ENCODE data around the gene DIDO1.

Gene DIDO1

GRCh38 chr20:62899633-62900051 lies 26.7 kb downstream of the DIDO1 start:
- no peak overlapping the region for H2BK5ac ChIP-seq (ENCODE audit: low read depth, low read length, poor library complexity, severe bottlenecking)
- WGBS, result 88% methylated on average over 6 of the region's 6 CpGs
- H3K9me3 ChIP-seq (ENCODE audit: control insufficient read depth, low read length), result no peaks in the 10 kb centered on the region
- H2AK5ac ChIP-seq (ENCODE audit: low read length, severe bottlenecking), result no peak overlapping the region
- peaks cover 31% of the 10 kb centered on the region for H3K4me1 ChIP-seq (ENCODE audit: control insufficient read depth, insufficient read depth, low read depth, low read length)
- no peak overlapping the region for H3K14ac ChIP-seq (ENCODE audit: low read length in 2 of 2)
- H3K27ac ChIP-seq (ENCODE audit: low read length, poor library complexity, severe bottlenecking), result no peak overlapping the region
- no peak for DNase-seq
- no peak overlapping the region for H2AFZ ChIP-seq (ENCODE audit: low read depth, low read length)
- H3K4me2 ChIP-seq (ENCODE audit: low read length, poor library complexity, severe bottlenecking), result no peak overlapping the region
- H3K18ac ChIP-seq (ENCODE audit: low read depth in 1 of 2, low read length in 2 of 2), result no peak overlapping the region
- no peak overlapping the region for H2BK120ac ChIP-seq (ENCODE audit: low read depth, low read length)
- peak overlapping the region; percentile 19 for H4K8ac ChIP-seq (ENCODE audit: low read length)
- no peak overlapping the region for H3K23ac ChIP-seq (ENCODE audit: low read length in 2 of 2)
- no peak overlapping the region for H4K91ac ChIP-seq (ENCODE audit: low read length)
- H2BK15ac ChIP-seq (ENCODE audit: low read depth, poor library complexity, severe bottlenecking), result no peak overlapping the region
- no peak overlapping the region for H3K4me3 ChIP-seq (ENCODE audit: insufficient read depth in 1 of 2, low read depth in 1 of 2, low read length in 2 of 2)
- H3K9ac ChIP-seq (ENCODE audit: low read length), result peak overlapping the region; percentile 35
- H3K4ac ChIP-seq (ENCODE audit: low read depth in 1 of 2, low read length in 2 of 2), result no peak overlapping the region
- no peak overlapping the region for H2BK12ac ChIP-seq (ENCODE audit: low read length in 2 of 2)
- no peaks in the 10 kb centered on the region for H3K27me3 ChIP-seq (ENCODE audit: control insufficient read depth in 1 of 2, insufficient read depth in 1 of 2, low read length in 2 of 2)
- H3K79me1 ChIP-seq (replicated peaks; ENCODE audit: low read length, poor library complexity, severe bottlenecking), result peaks cover 30% of the 10 kb centered on the region
- H3K36me3 ChIP-seq (ENCODE audit: control insufficient read depth in 1 of 2, insufficient read depth in 2 of 2, low read depth in 1 of 2, low read length in 2 of 2), result peaks cover 38 to 62% of the 10 kb centered on the region in 2 experiments

GRCh38 chr20:62898970-62899632 lies 27.2 kb downstream of the DIDO1 start:
- H4K91ac ChIP-seq (ENCODE audit: low read length), result no peak overlapping the region
- H3K23ac ChIP-seq (ENCODE audit: low read length in 2 of 2), result no peak overlapping the region
- no peak overlapping the region for H2BK5ac ChIP-seq (ENCODE audit: low read depth, low read length, poor library complexity, severe bottlenecking)
- H3K36me3 ChIP-seq (ENCODE audit: control insufficient read depth in 1 of 2, insufficient read depth in 2 of 2, low read depth in 1 of 2, low read length in 2 of 2), result peaks cover 42 to 63% of the 10 kb centered on the region in 2 experiments
- H3K27me3 ChIP-seq (ENCODE audit: control insufficient read depth in 1 of 2, insufficient read depth in 1 of 2, low read length in 2 of 2), result no peaks in the 10 kb centered on the region
- H3K9ac ChIP-seq (ENCODE audit: low read length), result peak overlapping the region; percentile 35
- H3K27ac ChIP-seq (ENCODE audit: low read length, poor library complexity, severe bottlenecking), result no peak overlapping the region
- H2AK5ac ChIP-seq (ENCODE audit: low read length, severe bottlenecking), result no peak overlapping the region
- WGBS, result 92% methylated on average over 16 of the region's 16 CpGs
- H3K9me3 ChIP-seq (ENCODE audit: control insufficient read depth, low read length), result no peaks in the 10 kb centered on the region
- H2BK15ac ChIP-seq (ENCODE audit: low read depth, poor library complexity, severe bottlenecking), result no peak overlapping the region
- H3K4me1 ChIP-seq (ENCODE audit: control insufficient read depth, insufficient read depth, low read depth, low read length), result peaks cover 31% of the 10 kb centered on the region
- H3K4ac ChIP-seq (ENCODE audit: low read depth in 1 of 2, low read length in 2 of 2), result no peak overlapping the region
- no peak overlapping the region for H4K8ac ChIP-seq (ENCODE audit: low read length)
- H3K79me1 ChIP-seq (replicated peaks; ENCODE audit: low read length, poor library complexity, severe bottlenecking), result peaks cover 32% of the 10 kb centered on the region
- no peak overlapping the region for H2BK120ac ChIP-seq (ENCODE audit: low read depth, low read length)
- H2BK12ac ChIP-seq (ENCODE audit: low read length in 2 of 2), result no peak overlapping the region
- no peak overlapping the region for H3K4me3 ChIP-seq (ENCODE audit: insufficient read depth in 1 of 2, low read depth in 1 of 2, low read length in 2 of 2)
- H3K4me2 ChIP-seq (ENCODE audit: low read length, poor library complexity, severe bottlenecking), result no peak overlapping the region
- H2AFZ ChIP-seq (ENCODE audit: low read depth, low read length), result no peak overlapping the region
- no peak overlapping the region for H3K18ac ChIP-seq (ENCODE audit: low read depth in 1 of 2, low read length in 2 of 2)
- no peak overlapping the region for H3K14ac ChIP-seq (ENCODE audit: low read length in 2 of 2)
- no peak for DNase-seq

GRCh38 chr20:62898093-62898964 lies 28.0 kb downstream of the DIDO1 start:
- Histone ChIP-seq H2BK12ac (ENCODE audit: low read length in 2 of 2) (no peak overlapping the region), H2AK5ac (ENCODE audit: low read length, severe bottlenecking) (no peak overlapping the region), H3K18ac (ENCODE audit: low read depth in 1 of 2, low read length in 2 of 2) (no peak overlapping the region), H3K79me1 (replicated peaks; ENCODE audit: low read length, poor library complexity, severe bottlenecking) (peaks cover 35% of the 10 kb centered on the region), H3K4me1 (ENCODE audit: control insufficient read depth, insufficient read depth, low read depth, low read length) (peaks cover 27% of the 10 kb centered on the region), H3K4me2 (ENCODE audit: low read length, poor library complexity, severe bottlenecking) (no peak overlapping the region), H2BK15ac (ENCODE audit: low read depth, poor library complexity, severe bottlenecking) (no peak overlapping the region), H4K91ac (ENCODE audit: low read length) (no peak overlapping the region), H2BK120ac (ENCODE audit: low read depth, low read length) (no peak overlapping the region), H3K9ac (ENCODE audit: low read length) (no peak overlapping the region), H3K9me3 (ENCODE audit: control insufficient read depth, low read length) (no peaks in the 10 kb centered on the region), H2AFZ (ENCODE audit: low read depth, low read length) (no peak overlapping the region), H3K27ac (ENCODE audit: low read length, poor library complexity, severe bottlenecking) (no peak overlapping the region), H3K27me3 (ENCODE audit: control insufficient read depth in 1 of 2, insufficient read depth in 1 of 2, low read length in 2 of 2) (no peaks in the 10 kb centered on the region), H3K4ac (ENCODE audit: low read depth in 1 of 2, low read length in 2 of 2) (peak overlapping the region in 1 of 2 experiments; percentile 61), H3K14ac (ENCODE audit: low read length in 2 of 2) (no peak overlapping the region), H4K8ac (ENCODE audit: low read length) (no peak overlapping the region), H3K23ac (ENCODE audit: low read length in 2 of 2) (no peak overlapping the region), H2BK5ac (ENCODE audit: low read depth, low read length, poor library complexity, severe bottlenecking) (no peak overlapping the region), H3K36me3 (ENCODE audit: control insufficient read depth in 1 of 2, insufficient read depth in 2 of 2, low read depth in 1 of 2, low read length in 2 of 2) (peaks cover 48 to 63% of the 10 kb centered on the region in 2 experiments), H3K4me3 (ENCODE audit: insufficient read depth in 1 of 2, low read depth in 1 of 2, low read length in 2 of 2) (no peak overlapping the region)
- WGBS, result 96% methylated on average over 16 of the region's 16 CpGs
- no peak for DNase-seq

GRCh38 chr20:62897666-62898065 lies 28.6 kb downstream of the DIDO1 start:
- WGBS, result 95% methylated on average over 11 of the region's 11 CpGs
- no peak overlapping the region for H3K14ac ChIP-seq (ENCODE audit: low read length in 2 of 2)
- H2AFZ ChIP-seq (ENCODE audit: low read depth, low read length), result no peak overlapping the region
- no peak overlapping the region for H2AK5ac ChIP-seq (ENCODE audit: low read length, severe bottlenecking)
- peaks cover 49 to 63% of the 10 kb centered on the region in 2 experiments for H3K36me3 ChIP-seq (ENCODE audit: control insufficient read depth in 1 of 2, insufficient read depth in 2 of 2, low read depth in 1 of 2, low read length in 2 of 2)
- no peak overlapping the region for H2BK120ac ChIP-seq (ENCODE audit: low read depth, low read length)
- H3K79me1 ChIP-seq (replicated peaks; ENCODE audit: low read length, poor library complexity, severe bottlenecking), result peaks cover 35% of the 10 kb centered on the region
- H3K23ac ChIP-seq (ENCODE audit: low read length in 2 of 2), result no peak overlapping the region
- no peak overlapping the region for H3K4me2 ChIP-seq (ENCODE audit: low read length, poor library complexity, severe bottlenecking)
- no peak overlapping the region for H3K4ac ChIP-seq (ENCODE audit: low read depth in 1 of 2, low read length in 2 of 2)
- no peak overlapping the region for H4K91ac ChIP-seq (ENCODE audit: low read length)
- no peak overlapping the region for H3K27ac ChIP-seq (ENCODE audit: low read length, poor library complexity, severe bottlenecking)
- no peaks in the 10 kb centered on the region for H3K9me3 ChIP-seq (ENCODE audit: control insufficient read depth, low read length)
- no peak overlapping the region for H2BK5ac ChIP-seq (ENCODE audit: low read depth, low read length, poor library complexity, severe bottlenecking)
- H2BK12ac ChIP-seq (ENCODE audit: low read length in 2 of 2), result no peak overlapping the region
- H3K9ac ChIP-seq (ENCODE audit: low read length), result no peak overlapping the region
- peaks cover 23% of the 10 kb centered on the region for H3K4me1 ChIP-seq (ENCODE audit: control insufficient read depth, insufficient read depth, low read depth, low read length)
- H3K27me3 ChIP-seq (ENCODE audit: control insufficient read depth in 1 of 2, insufficient read depth in 1 of 2, low read length in 2 of 2), result no peaks in the 10 kb centered on the region
- H4K8ac ChIP-seq (ENCODE audit: low read length), result no peak overlapping the region
- no peak overlapping the region for H2BK15ac ChIP-seq (ENCODE audit: low read depth, poor library complexity, severe bottlenecking)
- H3K18ac ChIP-seq (ENCODE audit: low read depth in 1 of 2, low read length in 2 of 2), result no peak overlapping the region
- no peak overlapping the region for H3K4me3 ChIP-seq (ENCODE audit: insufficient read depth in 1 of 2, low read depth in 1 of 2, low read length in 2 of 2)
- no peak for DNase-seq
